Colonic mucosa (tissue), 4 donors: Measurements from ENCODE around the gene CHRNE. TPM values are rescaled to one million over a fixed set of nuclear protein-coding genes. Genes with fewer than 3 reads are reported as not detected.
"Not testable (repeated sequence)": the region's sequence is repeated elsewhere in the genome, so short reads cannot be mapped to it uniquely, and the experiment has no call there.

Source experiments
- DNase-seq: peaks from one replicate; pipeline ENCODE4 v3.0.0-alpha.2; 2020
- H3K27ac ChIP-seq: fragments of 200-600 bp; one replicate; pipeline ENCODE4 v1.8.0; 2021
- H3K27me3 ChIP-seq: fragments of 200-600 bp; one replicate; pipeline ENCODE4 v1.8.0; 2021
- H3K36me3 ChIP-seq: fragments of 200-600 bp; one replicate; pipeline ENCODE4 v1.8.0; 2021
- H3K4me1 ChIP-seq: fragments of 200-600 bp; one replicate; pipeline ENCODE4 v1.8.0; 2021; ENCODE audit warnings: mild to moderate bottlenecking
- H3K4me3 ChIP-seq: fragments of 200-600 bp; one replicate; pipeline ENCODE4 v1.8.0; 2021
- H3K9ac ChIP-seq, 2 donors: one replicate each; pipeline ENCODE4 v1.7.0; 2013; ENCODE audit warnings: control low read depth in 2 of 2, low read depth in 2 of 2, low read length in 2 of 2
- H3K9me3 ChIP-seq: fragments of 200-600 bp; one replicate; pipeline ENCODE4 v1.8.0; 2021
- CTCF ChIP-seq: fragments of 200-600 bp; IDR thresholded peaks from one replicate; pipeline ENCODE4 v1.8.0; 2022; ENCODE audit warnings: antibody characterized with exemption, mild to moderate bottlenecking
- intact Hi-C: fragments of 100-400 bp; cut with DNase I; formaldehyde crosslinking; loops from one replicate; pipeline ENCODE4 v1.14.1; 2022
- total RNA-seq, 2 donors: library from RNA; stranded (reverse); fragmentation: NEBNext Ultra II Directional in 1 of 2; extraction: Animal tissue kit (Norgen Biotek cat#: 25700) in 1 of 2; gene quantifications; one replicate each; pipeline ENCODE4 v1.2.1, GENCODE V29; 2021
- donor health status: healthy.
- donor health status: DM: no; HTN: no; CAD: no.
- donor health status: DM: no; HTN: no; CAD: no.

The CHRNE gene
- total RNA-seq, 2 donors from 2014 or later, result 1.1 TPM; not detected in 1

GRCh38 chr17:4920351-4921048 is 17.6 kb upstream of the CHRNE start:
- H3K27ac ChIP-seq, result no peak overlapping the region

GRCh38 chr17:4919511-4920047 is 16.7 kb upstream of the CHRNE start:
- Histone ChIP-seq H3K27ac (no peak overlapping the region), H3K9me3 (no peaks in the 10 kb centered on the region), H3K4me1 (no peaks in the 10 kb centered on the region), H3K9ac (no peak overlapping the region), H3K4me3 (no peak overlapping the region), H3K27me3 (no peaks in the 10 kb centered on the region), H3K36me3 (no peaks in the 10 kb centered on the region)
- intact Hi-C loops, result loop anchor here (10.0 kb wide), 1 partner anchor 135 kb away; no protein-coding TSS in a partner anchor
- no peak for DNase-seq
- no peak for TF ChIP-seq CTCF

More at GRCh38 chr17:4920351-4921048, 17.6 kb upstream of the CHRNE start:
- TF ChIP-seq CTCF, result no peak
- Histone ChIP-seq H3K27me3 (no peaks in the 10 kb centered on the region), H3K4me3 (no peak overlapping the region), H3K9ac (no peak overlapping the region), H3K36me3 (no peaks in the 10 kb centered on the region), H3K4me1 (no peaks in the 10 kb centered on the region), H3K9me3 (no peaks in the 10 kb centered on the region)
- no peak for DNase-seq
- intact Hi-C loops, result no loop called here

GRCh38 chr17:4914551-4914950 is 11.7 kb upstream of the CHRNE start:
- H3K4me3 ChIP-seq, result not testable (repeated sequence)

GRCh38 chr17:4913994-4914393 is 11.1 kb upstream of the CHRNE start:
- Histone ChIP-seq H3K9ac (no peak overlapping the region), H3K4me1 (no peaks in the 10 kb centered on the region), H3K9me3 (no peaks in the 10 kb centered on the region), H3K27me3 (no peaks in the 10 kb centered on the region), H3K4me3 (no peak overlapping the region), H3K27ac (no peak overlapping the region), H3K36me3 (no peaks in the 10 kb centered on the region)
- DNase-seq, result no peak
- no peak for TF ChIP-seq CTCF
- intact Hi-C loops, result loop anchor here (10.0 kb wide), 1 partner anchor 141 kb away; no protein-coding TSS in a partner anchor

More at GRCh38 chr17:4914551-4914950, 11.7 kb upstream of the CHRNE start:
- H3K36me3 ChIP-seq, H3K9ac ChIP-seq, H3K4me1 ChIP-seq, H3K27ac ChIP-seq, DNase-seq, H3K27me3 ChIP-seq, H3K9me3 ChIP-seq: not testable (repeated sequence)
- intact Hi-C loops, result loop anchor here (10.0 kb wide), 1 partner anchor 140 kb away; no protein-coding TSS in a partner anchor

GRCh38 chr17:4908711-4909496 is 6.0 kb upstream of the CHRNE start:
- peak; percentile 87 for DNase-seq
- Histone ChIP-seq H3K36me3 (no peaks in the 10 kb centered on the region), H3K27ac (no peak overlapping the region), H3K4me3 (no peak overlapping the region), H3K9me3 (no peaks in the 10 kb centered on the region), H3K9ac (no peak overlapping the region), H3K27me3 (no peaks in the 10 kb centered on the region), H3K4me1 (no peaks in the 10 kb centered on the region)
- intact Hi-C loops, result no loop called here
- TF ChIP-seq CTCF, result peak; percentile 79
